SK-N-SH treated with all-trans-retinoic acid at 6 μM for 48 hours (cell line): ENCODE data around the gene C20orf204.

Experiments used
- ESRRG ChIP-seq: fragments of 250-450 bp; sonication (Bioruptor Pico); IDR thresholded peaks from 2 replicates; pipeline ENCODE4 v1.6.1; 2021; ENCODE audit warnings: mild to moderate bottlenecking
- OSR1 ChIP-seq: fragments of 250-450 bp; sonication (Bioruptor Pico); IDR thresholded peaks from 2 replicates; pipeline ENCODE4 v1.8.0; 2022; ENCODE audit warnings: moderate library complexity, mild to moderate bottlenecking, inconsistent platforms
- ZFP3 ChIP-seq: fragments of 250-450 bp; sonication (Bioruptor Pico); IDR thresholded peaks from 2 replicates; pipeline ENCODE4 v1.5.0; 2020; ENCODE audit warnings: mild to moderate bottlenecking, moderate library complexity
- ZFP30 ChIP-seq: fragments of 450-650 bp; formaldehyde crosslinking; IDR thresholded peaks from 2 replicates; pipeline ENCODE4 v1.5.0; 2022; ENCODE audit warnings: mild to moderate bottlenecking, moderate library complexity
- TF ChIP-seq, protein P1 (sequence below): fragments of 250-450 bp; sonication (Bioruptor Pico); IDR thresholded peaks from 2 replicates; pipeline ENCODE4 v1.8.0; 2020; ENCODE audit warnings: mild to moderate bottlenecking, moderate library complexity, borderline replicate concordance

GRCh38 chr20:64083804-64084684 lies 48.1 kb downstream of the C20orf204 start, which contains the start of gene LKAAEAR1:
- TF ChIP-seq ESRRG (CRISPR knock-in tag) = no peak
- TF ChIP-seq, protein P1, sequence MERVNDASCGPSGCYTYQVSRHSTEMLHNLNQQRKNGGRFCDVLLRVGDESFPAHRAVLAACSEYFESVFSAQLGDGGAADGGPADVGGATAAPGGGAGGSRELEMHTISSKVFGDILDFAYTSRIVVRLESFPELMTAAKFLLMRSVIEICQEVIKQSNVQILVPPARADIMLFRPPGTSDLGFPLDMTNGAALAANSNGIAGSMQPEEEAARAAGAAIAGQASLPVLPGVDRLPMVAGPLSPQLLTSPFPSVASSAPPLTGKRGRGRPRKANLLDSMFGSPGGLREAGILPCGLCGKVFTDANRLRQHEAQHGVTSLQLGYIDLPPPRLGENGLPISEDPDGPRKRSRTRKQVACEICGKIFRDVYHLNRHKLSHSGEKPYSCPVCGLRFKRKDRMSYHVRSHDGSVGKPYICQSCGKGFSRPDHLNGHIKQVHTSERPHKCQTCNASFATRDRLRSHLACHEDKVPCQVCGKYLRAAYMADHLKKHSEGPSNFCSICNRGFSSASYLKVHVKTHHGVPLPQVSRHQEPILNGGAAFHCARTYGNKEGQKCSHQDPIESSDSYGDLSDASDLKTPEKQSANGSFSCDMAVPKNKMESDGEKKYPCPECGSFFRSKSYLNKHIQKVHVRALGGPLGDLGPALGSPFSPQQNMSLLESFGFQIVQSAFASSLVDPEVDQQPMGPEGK = no peak
- no peak for TF ChIP-seq ZFP30 (CRISPR knock-in tag)
- no peak for TF ChIP-seq ZFP3 (CRISPR knock-in tag)
- TF ChIP-seq OSR1 (CRISPR knock-in tag) = no peak
